HepG2 (cell line): Measurements from ENCODE around the gene CHD2. TPM values are rescaled to one million over a fixed set of nuclear protein-coding genes. Genes with fewer than 3 reads are reported as not detected.

ENCODE experiments used
- FOXA1 ChIP-seq, 2 experiments: fragments of 450-650 bp in 1 of 2; sonication (generic) in 1 of 2; formaldehyde crosslinking in 1 of 2; IDR thresholded peaks; 2 replicates each; pipeline versions ENCODE4 v1.4.0 to v1.6.1; 2016 to 2020; ENCODE audit warnings: missing genetic modification reagents in 1 of 2
- HMGXB4 ChIP-seq, 2 experiments: sonication (generic) in 1 of 2; formaldehyde crosslinking in 1 of 2; IDR thresholded peaks; 2 replicates each; pipeline versions ENCODE4 v1.4.0 to v1.6.1; 2018 to 2020; ENCODE audit warnings: missing genetic modification reagents in 2 of 2, borderline replicate concordance in 1 of 2, low read depth in 1 of 2, mild to moderate bottlenecking in 1 of 2, missing biosample characterization in 1 of 2
- PITX1 ChIP-seq: sonication (generic); formaldehyde crosslinking; IDR thresholded peaks from 2 replicates; pipeline ENCODE4 v1.5.1; 2020; ENCODE audit warnings: mild to moderate bottlenecking, missing genetic modification reagents
- REL ChIP-seq: sonication (generic); formaldehyde crosslinking; conservative IDR thresholded peaks from 2 replicates; pipeline ENCODE4 v1.8.0; 2022; ENCODE audit warnings: mild to moderate bottlenecking, missing genetic modification reagents, moderate library complexity
- SAP130 ChIP-seq: IDR thresholded peaks from 2 replicates; pipeline ENCODE4 v1.6.1; 2016; ENCODE audit warnings: low read depth
- SP5 ChIP-seq: IDR thresholded peaks from 2 replicates; pipeline ENCODE4 v1.6.1; 2016; ENCODE audit warnings: low read depth, borderline replicate concordance
- TCF7 ChIP-seq: sonication (generic); IDR thresholded peaks from 2 replicates; pipeline ENCODE4 v1.6.1; 2016; ENCODE audit warnings: antibody characterized with exemption, low read depth
- YY1 ChIP-seq: IDR thresholded peaks from 2 replicates; pipeline ENCODE4 v1.6.1; 2011; ENCODE audit warnings: low read length, low read depth, moderate library complexity, mild to moderate bottlenecking; ENCODE audit not compliant: insufficient read depth, insufficient replicate concordance
- ZNF350 ChIP-seq: sonication (generic); formaldehyde crosslinking; IDR thresholded peaks from 2 replicates; pipeline ENCODE4 v1.4.0; 2020; ENCODE audit warnings: mild to moderate bottlenecking, low read depth, missing genetic modification reagents, borderline replicate concordance
- ZNF407 ChIP-seq: sonication (generic); formaldehyde crosslinking; IDR thresholded peaks from one replicate; pipeline ENCODE4 v1.5.1; 2020; ENCODE audit warnings: mild to moderate bottlenecking, missing genetic modification reagents; ENCODE audit errors: not compliant biosample characterization
- ZNF652 ChIP-seq: IDR thresholded peaks from 2 replicates; pipeline ENCODE4 v1.6.1; 2016; ENCODE audit warnings: low read depth, borderline replicate concordance
- polyA plus RNA-seq, 8 experiments: library from polyadenylated mRNA; depleted of rRNA in 3 of 8; stranded (reverse) in 7 of 8; unstranded in 1 of 8; fragments of >200 nt; fragmentation: Illumina TruSeq in 4 of 8; extraction: Trizol in 4 of 8; gene quantifications; 2 replicates each; pipeline versions ENCODE4 v1.2.1 to v1.2.3, GENCODE V29; 2011 to 2016; ENCODE audit warnings: low read depth in 4 of 8, missing spikeins in 1 of 8, mixed read lengths in 1 of 8; ENCODE audit not compliant: insufficient read depth in 1 of 8
- total RNA-seq, 5 experiments: library from RNA; depleted of rRNA; stranded (reverse); fragments of >200 nt; fragmentation: Illumina TruSeq; extraction: Trizol; gene quantifications; 2 replicates each; pipeline ENCODE4 v1.2.3, GENCODE V29; 2016; ENCODE audit warnings: low read depth in 1 of 5
- TF ChIP-seq, protein P1 (sequence below), 2 experiments: sonication (generic) in 1 of 2; formaldehyde crosslinking in 1 of 2; IDR thresholded peaks; 2 replicates each; pipeline versions ENCODE4 v1.4.0 to v1.6.1; 2016 to 2020; ENCODE audit warnings: borderline replicate concordance in 1 of 2, low read depth in 1 of 2, mild to moderate bottlenecking in 1 of 2, missing genetic modification reagents in 1 of 2

Gene CHD2
- total and polyA plus RNA-seq, 2 of the 13 experiments (the other 11 are each of a cell fraction or from before 2014, with no cell fraction given): 54.0 to 54.1 TPM

DNA sequence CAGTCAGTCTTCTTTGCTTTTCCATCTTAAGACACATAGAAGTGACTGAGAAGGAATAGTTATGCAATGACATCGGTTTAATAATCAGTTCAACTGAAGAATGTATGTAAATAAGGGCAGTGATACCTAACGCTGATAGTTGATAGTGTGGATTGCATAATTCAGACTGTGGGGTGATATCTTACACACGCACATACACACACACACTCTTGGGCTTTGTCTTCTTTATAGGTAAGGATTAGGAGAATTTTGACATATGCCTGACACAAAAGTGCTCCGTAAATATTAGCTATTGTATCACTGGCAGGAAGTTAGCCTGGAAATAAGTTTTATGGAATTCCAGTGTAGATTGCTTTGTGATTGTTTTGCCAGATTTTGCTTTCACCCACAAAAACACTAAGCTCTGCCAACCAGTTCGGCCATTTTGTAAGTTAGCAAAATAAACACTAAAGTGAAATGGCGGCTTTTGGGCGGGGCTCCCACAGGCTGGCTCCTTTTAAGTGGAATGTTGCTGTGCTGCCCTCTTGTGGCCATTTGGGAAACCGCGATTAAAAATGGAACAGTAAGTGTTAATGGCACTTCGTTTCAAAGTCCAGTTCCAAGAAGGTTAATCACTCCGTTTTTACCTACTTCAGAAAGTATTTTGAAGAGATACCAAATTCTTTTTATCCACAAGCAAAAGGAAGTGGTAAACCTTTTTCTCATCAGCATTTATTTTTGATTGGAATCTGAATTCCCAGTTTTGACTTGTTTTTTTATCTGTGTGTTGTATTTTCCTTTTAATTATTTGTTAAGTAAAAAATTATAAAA lies 17.7 kb downstream of the CHD2 start (continued):
- TF ChIP-seq ZNF407 (CRISPR knock-in tag) (no peak), ZNF652 (CRISPR knock-in tag) (peak; percentile 95), REL (no peak), SP5 (CRISPR knock-in tag) (peak; percentile 81), FOXA1 (IDR thresholded peaks at IDR 0.05) (no peak), FOXA1 (CRISPR knock-in tag; IDR thresholded peaks at IDR 0.05) (peak; percentile 48; the same call in 1 of the 2 replicates), TCF7 (peak; percentile 32; the same call in 1 of the 2 replicates), PITX1 (CRISPR knock-in tag) (no peak), YY1 (peak; percentile 98), ZNF350 (CRISPR knock-in tag) (no peak), SAP130 (CRISPR knock-in tag) (peak; percentile 61), HMGXB4 (CRISPR knock-in tag; IDR thresholded peaks at IDR 0.05; ENCODE audit: borderline replicate concordance in 1 of 2, low read depth in 1 of 2) (peak; percentile 31 to 45; a peak in 2 of 4 replicates)
- TF ChIP-seq, protein P1, sequence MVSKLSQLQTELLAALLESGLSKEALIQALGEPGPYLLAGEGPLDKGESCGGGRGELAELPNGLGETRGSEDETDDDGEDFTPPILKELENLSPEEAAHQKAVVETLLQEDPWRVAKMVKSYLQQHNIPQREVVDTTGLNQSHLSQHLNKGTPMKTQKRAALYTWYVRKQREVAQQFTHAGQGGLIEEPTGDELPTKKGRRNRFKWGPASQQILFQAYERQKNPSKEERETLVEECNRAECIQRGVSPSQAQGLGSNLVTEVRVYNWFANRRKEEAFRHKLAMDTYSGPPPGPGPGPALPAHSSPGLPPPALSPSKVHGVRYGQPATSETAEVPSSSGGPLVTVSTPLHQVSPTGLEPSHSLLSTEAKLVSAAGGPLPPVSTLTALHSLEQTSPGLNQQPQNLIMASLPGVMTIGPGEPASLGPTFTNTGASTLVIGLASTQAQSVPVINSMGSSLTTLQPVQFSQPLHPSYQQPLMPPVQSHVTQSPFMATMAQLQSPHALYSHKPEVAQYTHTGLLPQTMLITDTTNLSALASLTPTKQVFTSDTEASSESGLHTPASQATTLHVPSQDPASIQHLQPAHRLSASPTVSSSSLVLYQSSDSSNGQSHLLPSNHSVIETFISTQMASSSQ (IDR thresholded peaks at IDR 0.05; ENCODE audit: low read depth): peak; percentile 24; the same call in 1 of the 2 replicates
- TF ChIP-seq, protein P1 (CRISPR knock-in tag; IDR thresholded peaks at IDR 0.05; ENCODE audit: borderline replicate concordance): no peak
